Stimulated activated naive CD8-positive, alpha-beta T cell treated with anti-CD3 and anti-CD28 coated beads, Interleukin-15, Interleukin-2, amounts not matched to agents 100 U/mL and 50 U/mL, for 24 hours (primary cell): ENCODE measurements around the gene PHACTR1.

Experiments used
- ATAC-seq: fragments of 150-1000 bp; cut with Tn5 transposase; one replicate; pipeline ENCODE4 v1.10.0; 2021
- DNase-seq: peaks from one replicate; pipeline ENCODE4 v3.0.0; 2021

Gene PHACTR1

DNA sequence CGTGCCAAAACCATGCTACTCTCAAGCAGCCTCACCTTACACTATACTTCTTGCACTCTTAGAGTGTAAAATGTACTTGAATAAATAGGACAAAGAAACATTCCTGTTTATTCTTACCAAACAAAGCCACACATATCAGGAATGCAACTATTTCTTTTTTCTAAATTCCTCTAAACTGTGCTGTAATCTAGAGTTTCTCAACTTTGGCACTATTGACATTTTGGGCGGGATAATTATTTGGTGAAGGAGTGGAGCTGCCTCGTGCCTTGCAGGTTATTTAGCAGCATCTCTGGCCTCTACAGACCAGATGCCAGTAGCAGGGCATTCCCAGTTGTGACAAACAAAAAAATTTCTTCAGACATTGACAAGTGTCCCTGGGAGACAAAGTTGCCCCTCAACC is 86.9 kb downstream of the PHACTR1 start:
- ATAC-seq, result no peak
- no peak for DNase-seq

DNA sequence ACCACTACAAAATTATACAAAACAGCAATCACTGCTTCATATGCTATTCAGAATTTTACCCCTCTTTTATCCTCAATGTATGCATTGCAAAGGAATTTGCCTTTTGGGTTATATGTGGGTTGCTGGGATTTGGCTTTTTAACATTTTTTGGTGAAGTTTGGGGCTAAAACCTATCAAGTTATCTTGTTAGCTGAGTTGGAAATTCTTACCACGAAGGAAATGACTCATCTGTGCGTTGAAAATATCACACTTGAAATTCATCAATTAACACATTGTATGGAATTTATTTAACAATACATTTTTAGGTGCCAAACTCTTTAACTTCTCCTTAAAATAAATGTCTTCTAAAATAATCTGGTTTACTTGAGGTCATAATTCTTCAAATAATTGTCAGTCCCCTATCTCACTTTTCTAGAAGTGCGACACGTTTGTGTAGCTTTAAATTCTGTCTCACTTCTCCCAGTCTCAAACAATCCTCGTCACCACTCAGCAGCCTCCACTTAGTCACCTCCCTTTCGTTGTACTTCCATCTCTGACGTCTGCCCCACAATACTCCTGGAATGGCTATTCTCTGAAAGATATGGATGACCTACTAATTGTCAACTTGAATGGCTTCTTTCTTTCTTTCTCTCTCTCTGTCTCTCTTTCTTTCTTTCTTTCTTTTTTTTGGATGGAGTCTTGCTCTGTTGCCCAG is 88.5 kb downstream of the PHACTR1 start:
- no peak for ATAC-seq
- no peak for DNase-seq

DNA sequence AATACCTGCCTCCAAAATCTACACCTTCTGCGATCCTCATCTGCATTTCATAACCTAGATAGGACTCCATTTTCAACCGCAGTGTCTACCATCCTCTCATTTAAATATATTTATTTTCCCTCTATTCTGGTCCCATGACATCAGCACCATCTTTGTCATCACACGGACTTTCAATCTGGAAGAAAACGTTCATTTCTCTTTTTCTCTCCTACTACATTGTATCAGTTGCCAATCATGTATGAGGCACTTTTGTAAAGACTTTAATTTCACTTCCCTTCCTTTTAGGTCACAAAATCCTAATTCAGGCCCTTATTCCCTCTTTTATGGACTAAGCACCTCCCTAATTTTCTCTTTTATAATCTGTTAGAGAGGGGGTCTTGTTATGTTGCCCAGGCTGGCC is 89.6 kb downstream of the PHACTR1 start:
- no peak for ATAC-seq
- DNase-seq, result no peak

DNA sequence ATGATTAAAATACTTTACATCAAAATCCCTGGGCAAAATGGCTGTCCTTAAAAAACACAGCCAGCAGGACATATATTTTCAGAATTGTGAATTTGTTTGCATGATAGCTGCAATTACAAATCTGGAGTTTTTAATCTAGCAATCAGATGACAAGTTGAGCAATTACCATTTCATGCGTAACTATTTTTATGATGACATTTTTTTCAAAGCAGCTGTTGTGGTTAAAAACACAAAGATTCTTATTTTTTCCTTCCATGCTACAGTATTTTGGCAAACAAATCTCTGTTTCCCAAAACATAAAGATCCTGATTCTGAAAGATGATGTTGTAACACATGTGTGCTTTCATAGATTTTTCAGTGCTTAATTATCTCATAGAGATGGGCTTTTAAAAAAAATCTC is 90.2 kb downstream of the PHACTR1 start:
- DNase-seq (no peak), ATAC-seq (no peak)

DNA sequence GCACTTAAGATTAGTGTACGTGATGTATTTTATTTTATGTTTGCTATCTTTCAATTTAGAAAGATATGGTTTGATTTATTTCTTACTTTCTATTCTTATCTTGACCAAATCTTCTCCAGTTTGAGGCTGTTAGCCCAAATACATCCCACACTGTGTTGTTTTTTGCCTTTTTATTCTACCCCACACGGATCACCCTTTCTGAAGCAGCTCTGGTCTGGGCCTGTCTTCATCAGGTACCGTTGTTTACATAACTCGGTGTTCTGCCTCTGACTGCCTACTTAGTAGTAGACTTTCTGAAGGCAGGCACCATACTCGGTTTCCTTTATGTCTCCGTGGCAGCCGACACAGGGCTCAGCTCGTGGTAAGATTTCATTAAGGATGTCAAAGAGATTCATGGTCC is 95.0 kb downstream of the PHACTR1 start:
- no peak for ATAC-seq
- no peak for DNase-seq

DNA sequence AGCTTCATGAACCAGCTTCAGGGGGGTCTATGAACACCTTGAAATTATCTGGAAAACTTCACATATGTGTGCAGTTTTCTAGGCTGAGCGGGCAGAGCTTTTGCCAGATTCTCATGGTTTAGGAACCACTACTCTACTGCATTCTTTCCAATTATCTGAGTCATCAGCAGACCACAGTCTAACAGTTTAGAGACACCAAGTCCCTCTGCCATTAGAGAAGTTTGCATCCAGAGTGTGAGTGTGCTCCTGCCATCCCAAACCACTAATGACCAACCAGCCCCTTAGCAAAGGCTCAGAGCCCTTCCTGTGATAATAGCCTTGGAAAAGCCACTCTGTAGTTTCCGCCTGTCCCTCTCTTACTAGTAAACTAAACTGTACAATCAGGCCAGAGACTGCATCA is 96.8 kb downstream of the PHACTR1 start:
- ATAC-seq (no peak), DNase-seq (no peak)

DNA sequence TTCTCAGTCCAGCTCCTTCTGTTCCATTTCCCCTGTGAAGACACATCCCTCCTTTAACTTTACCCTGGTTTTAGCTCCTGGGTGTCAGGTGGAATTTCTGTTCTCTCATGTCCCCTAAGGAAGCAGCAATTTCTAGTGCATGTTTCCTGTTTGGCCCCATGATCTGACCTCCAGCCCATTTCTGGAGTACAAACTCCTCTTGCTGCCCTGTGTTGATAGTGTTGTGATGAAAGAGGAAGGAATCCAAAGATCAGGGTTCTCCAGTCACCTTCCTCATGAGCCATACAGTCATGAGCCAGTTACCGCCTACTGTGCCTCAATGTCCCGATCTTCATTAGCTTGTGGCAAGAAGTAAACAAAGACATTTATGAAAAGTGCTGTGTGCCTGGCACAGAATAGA is 97.4 kb downstream of the PHACTR1 start:
- DNase-seq (no peak), ATAC-seq (no peak)

DNA sequence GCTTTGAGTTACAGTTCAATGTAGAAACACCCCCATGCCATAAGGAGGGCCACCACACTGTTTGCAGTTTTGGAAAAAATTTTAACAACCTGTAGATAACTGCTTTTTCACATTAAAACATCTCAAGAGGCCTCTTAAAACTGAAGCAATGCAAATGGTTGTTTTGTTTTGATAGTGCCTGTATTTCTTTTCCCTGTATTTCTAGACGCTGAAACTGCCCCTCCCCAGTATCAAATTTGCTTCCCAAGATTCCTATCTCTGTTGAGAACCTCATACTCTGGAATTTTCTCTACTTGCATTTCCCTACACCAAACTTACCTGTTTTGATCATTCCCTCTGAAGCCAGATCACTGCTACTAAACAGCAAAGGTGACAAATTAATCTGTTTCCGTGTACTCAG is 98.5 kb downstream of the PHACTR1 start:
- ATAC-seq (no peak), DNase-seq (no peak)

DNA sequence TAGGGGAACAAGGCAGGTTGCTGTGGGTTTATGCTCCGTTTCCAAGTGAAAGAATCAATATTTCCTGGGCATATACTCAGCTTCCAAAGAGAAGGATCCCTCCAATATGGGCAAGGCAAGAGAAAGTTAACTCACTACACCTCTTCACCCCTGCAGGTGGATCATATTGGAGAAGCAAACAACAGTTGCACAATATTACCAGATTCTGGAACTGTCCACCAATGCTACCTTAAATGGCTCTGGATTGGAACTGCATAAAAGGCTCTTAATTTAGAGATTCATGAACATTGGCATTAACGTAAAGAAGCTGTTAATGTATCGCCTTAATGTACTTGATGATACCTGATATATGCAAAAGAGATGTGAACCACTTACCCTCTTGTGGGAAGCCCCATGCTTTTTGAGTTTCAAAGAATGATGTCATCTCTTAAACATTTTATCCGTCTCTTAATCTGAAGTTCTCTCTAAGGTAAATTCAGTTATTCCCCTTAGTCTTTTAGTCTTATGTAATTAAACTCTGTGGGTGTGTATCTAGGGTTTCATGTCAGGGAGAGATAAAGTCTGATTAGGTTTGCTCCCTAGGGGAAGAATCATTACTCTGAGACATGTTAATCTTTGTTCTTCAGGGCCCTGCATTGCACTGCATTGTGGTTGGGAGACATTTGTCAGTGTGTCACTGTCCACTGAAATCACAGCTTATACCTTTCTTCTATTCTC is 99.5 kb downstream of the PHACTR1 start:
- ATAC-seq, result no peak

DNA sequence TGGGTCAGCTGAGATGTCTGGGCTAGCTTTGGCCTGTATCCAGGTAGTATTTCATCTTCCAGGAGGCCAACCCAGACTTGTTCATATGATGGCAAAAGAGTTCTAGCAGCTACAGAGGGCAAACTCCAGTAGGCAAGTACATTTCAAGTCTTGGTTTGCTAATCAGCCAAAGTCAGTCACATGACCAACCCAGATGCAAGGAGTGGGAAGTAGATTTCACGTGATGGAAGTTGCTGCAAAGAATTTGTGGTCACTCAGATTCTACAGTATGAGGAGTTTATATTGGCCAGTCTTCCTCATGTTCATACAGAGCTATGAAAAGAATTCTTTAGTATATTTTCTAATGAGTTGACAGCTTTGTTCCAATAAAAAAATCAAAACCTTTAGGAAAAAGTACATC is 101.8 kb downstream of the PHACTR1 start:
- ATAC-seq, result no peak
- no peak for DNase-seq

More for the DNA sequence above, 99.5 kb downstream of the PHACTR1 start:
- DNase-seq, result no peak

DNA sequence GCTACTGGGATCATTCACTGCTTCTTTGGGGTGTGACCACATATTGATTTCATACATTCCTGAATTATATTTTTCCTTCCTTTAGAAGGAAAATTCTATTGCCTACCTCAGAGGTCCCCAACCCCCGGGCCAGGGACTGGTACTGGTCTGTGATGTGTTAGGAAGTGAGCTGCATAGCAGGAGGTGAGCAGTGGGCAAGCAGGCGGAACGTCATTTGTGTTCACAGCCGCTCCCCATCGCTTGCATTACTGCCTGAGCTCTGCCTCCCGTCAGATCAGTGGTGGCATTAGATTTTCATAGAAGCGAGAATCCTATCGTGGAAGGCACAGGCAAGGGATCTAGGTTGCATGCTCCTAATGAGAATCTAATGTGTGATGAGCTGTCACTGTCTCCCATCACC is 107.3 kb downstream of the PHACTR1 start:
- DNase-seq, result no peak
- no peak for ATAC-seq

DNA sequence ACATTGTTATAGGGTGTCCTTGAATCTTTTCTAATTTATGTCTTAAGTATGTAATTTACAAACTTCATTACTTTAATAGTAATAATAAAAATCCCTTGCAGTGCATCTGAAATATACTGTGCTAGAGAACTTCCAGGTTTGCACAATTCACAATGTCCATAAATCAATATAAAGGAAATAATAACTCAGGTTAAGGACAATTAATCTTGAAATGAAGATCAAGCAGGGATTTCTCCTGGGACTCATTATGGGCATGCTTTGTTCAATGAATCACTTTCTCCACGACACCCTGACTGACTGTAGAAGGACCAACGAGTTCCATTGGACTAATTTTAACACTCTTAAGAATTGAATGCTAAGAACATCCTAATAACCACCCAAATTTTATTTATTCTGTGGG is 110.0 kb downstream of the PHACTR1 start:
- ATAC-seq, result no peak
- no peak for DNase-seq

DNA sequence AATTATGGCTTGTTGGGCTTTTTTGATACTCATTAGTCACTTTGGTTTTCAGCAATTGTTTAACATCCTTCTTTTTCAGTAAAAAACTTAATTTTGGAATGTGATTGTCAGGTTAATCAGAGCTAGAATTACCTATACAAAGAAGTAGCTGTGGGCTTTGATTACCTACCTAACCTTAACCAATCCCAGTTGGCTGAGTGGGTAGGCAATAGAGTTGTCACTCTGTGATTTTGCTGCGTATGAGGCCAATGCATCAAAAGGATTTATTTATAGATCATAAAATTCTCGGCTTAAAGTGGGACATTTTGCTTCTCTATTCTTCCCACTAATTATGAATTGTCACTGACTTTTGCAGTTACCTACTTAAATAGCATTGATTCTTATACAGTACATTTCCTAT is 111.4 kb downstream of the PHACTR1 start:
- DNase-seq (no peak), ATAC-seq (no peak)

DNA sequence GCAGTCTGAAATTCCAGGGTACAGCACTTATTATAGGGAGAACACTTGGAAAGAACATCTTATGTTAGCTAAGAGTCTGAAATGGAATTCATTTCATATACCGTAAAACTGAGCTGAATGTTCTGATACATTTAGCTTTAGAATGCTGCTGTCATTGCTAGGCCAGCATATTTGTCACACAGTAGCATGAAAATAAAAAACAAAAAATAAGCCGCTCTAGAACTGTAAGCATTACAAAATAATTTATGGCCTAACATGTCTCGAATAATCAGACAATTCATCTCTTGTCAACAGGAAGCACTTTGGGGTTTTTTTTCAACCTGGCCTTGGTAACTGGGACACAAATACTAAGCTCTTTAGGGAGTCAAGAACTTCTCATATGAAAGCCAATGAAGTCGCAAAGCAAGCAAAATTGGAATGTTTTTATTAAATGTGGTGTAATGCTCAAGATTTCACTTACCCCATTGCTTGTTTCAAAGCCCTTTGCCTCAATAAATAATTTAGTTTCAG is 115.7 kb downstream of the PHACTR1 start:
- DNase-seq (no peak), ATAC-seq (no peak)

DNA sequence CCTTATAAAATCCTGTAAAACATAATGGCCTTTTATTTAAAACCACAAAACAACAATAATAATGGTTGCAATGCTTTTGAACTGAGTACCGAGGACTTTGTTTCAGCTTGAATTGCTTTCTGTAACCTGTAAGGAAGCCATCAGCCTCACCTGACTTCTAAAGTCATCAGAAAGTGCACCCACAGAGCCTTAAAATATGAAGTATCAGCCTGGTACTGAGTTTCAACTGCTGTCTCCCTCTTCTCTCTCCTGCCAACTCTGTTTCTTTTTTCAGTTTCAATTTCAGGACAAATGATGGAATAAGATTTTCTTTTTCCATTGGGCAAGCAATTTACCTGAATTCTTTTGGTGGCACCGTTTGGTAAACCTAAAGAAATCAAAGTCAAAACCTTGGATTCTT is 119.4 kb downstream of the PHACTR1 start:
- ATAC-seq (no peak), DNase-seq (no peak)

DNA sequence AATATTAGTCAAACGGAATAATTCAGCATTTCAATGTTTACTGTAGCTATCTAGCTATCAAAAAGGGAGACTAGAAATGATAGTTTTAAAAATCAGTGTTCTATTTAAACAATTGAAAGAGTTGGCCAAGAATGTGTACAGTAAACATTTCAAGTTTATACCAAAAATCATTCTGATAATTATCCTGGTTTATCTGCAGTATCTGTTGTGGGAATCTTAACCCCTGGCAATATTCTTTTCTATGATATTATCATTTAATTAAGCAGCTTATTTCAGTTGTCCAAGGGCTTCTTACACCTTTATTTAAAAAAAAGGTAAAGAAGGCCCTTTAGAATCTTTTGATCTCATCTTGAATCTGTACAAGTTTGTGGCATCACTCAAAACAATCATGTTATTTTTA is 125.1 kb downstream of the PHACTR1 start:
- DNase-seq, result no peak
- no peak for ATAC-seq

DNA sequence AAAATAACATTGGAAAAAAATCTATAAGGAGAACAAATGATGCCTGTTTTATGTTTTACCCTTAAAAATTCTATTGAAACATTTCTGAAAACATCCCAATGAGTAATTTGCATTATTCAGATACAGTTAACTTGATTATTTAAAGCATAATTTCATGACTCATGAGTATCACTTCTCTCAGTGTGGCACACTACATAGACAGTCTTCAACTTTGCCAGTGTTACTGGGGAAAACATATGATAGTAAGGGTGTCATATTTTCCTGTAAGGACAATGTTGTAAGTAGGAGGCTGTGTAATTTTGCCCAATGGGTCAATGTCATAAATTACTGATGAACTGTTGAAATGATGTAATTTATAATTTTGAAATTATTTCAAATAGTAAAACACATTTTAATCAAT is 125.5 kb downstream of the PHACTR1 start:
- ATAC-seq (no peak), DNase-seq (no peak)

DNA sequence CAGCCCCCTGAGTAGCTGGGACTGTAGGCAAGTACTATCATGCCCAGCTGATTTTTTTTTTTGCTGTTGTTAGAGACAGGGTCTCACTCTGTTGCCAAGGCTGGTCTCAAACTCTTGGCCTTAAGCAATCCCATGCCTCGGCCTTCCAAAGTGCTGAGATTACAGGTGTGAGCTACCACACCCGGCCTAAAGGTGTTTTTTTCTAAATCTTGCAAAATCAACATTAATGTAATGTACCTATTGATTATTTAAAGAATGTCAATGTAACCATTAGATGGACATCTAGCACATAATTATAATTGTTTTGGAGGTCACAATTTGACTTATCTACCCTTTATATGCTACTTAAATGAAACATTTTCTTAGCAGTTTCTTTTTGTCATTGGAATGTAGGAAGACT is 126.1 kb downstream of the PHACTR1 start:
- no peak for DNase-seq
- no peak for ATAC-seq

DNA sequence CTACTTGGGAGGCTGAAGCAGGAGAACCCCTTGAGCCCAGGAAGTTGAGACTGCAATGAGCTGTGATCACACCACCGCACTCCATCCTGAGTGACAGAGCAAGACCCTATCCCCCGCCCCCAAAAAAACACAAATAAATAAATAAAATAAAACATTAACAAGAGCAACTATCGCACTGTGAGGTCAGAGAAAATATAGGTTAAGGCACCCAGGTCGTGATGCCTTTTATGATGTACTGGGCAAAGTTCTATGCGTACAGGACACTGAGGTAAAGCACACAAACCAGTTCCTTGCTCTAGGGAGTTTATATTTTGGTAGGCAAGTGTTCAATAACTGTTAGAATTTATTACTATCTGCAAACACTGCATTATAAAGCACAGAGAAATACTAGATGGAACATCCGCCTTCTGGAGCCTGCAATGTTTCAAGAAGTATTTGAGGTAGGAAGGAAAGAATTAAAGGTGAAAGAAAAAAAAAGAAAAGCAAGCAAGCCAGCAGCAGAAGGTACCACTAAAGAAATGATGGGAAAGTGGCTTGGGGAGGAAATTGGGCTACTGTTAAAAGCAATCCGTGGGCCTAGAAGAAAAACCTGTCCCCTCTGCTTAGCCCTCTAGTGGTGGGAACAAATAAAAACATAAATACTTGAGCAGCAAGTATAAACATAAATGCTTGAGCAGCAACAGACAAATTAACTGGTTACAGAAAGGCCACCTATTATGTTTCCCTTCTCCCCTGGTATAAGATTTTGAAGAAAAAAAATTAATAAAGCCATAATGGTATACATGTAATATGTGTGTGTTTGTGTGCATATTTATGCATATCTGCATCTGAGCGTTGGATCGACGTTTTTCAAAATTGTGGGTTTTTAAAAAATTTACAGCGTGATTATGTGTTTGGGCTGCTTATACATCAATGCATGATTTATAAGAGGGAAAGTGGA is 128.0 kb downstream of the PHACTR1 start:
- no peak for ATAC-seq

DNA sequence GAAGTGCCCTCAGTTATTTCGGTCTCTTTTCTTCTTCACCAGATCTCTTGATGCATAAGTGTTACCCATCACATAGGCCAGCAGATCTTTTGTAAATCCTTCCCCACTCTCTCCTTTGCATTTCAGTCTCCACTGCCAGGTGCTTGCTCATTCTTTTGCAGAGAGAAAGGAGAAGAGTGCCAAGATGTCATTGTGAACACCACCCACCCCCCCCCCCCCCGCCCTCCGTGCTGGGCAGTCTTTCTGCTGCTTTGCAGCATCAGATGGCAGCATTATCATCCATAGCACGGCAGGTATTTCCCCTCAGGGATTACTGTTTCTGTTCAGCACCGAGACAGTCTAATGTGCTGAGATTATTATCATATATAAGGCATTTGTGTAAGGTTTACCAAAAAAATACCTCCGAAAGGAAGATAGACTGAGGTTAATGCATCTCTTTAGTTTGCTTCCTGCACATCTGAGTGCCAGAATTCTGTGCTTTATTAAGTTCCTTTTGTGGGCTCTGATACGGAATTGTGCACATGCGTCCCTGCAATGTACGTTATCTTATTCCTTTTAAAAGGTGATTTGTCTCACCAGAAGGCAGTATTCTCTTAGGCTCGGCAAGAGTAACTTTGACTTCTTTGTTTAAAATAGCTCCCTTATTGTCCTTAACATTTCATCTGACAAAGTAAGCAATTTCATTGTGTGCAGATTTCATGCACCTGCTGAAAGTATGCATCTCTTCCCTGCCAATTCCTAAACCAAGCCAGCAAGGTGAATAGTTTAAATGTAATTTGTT is 128.8 kb downstream of the PHACTR1 start:
- DNase-seq, result no peak
- no peak for ATAC-seq

More for the DNA sequence above, 128.0 kb downstream of the PHACTR1 start:
- no peak for DNase-seq

DNA sequence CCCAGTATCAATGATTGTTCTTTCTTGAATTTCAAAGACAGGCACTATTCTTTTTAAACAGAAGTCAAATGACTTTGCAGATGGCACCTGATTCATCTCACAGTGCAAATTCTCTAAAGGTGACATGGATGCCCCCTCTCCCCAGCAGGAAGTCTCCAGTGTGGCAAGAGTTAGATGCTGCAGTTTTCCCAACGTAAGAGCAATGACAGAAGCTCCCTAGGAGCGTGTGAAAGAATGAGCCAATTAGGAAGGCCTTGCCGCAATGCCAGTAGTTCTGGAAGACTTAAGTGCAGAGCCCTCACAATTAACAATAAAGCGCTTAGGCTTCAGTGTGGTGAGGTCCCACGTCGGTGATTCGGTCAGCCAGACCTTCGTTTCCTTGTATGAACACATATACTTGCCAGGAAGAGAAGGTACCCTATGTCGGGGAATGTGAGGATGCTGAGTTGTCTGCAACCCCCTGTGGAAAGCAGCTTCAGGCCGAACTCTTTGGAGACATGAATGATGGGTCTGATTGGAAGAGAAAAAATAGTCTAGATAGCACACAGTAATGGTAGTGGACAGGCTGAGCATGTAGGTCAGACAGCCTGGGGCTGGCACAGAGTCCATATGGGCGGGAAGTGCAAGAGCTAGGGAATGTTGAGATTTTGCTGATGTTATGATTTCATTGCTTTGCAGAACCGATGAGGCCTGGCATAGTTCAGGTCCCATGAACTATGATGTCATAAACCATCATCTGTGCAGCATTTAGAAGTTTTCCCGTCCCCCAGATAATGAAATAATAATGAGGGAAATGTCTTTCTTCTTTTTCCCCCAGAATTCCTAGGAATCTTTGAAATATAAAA is 132.6 kb downstream of the PHACTR1 start:
- ATAC-seq (no peak), DNase-seq (no peak)
